Calu3 (cell line): ENCODE results near the gene ELAVL1. TPM values are rescaled to one million over a fixed set of nuclear protein-coding genes. Genes with fewer than 3 reads are reported as not detected.

Experiments
- BruUV-seq: library from RNA; stranded (reverse); fragments of 400-500 nt; replicated peaks from 2 replicates; lab custom pipeline; 2021; lab: Mats Ljungman, UMichigan
- CTCF ChIA-PET: fragments of 300-600 bp; sonication (Branson Sonifier 250); formaldehyde crosslinking; loops from one replicate; lab custom pipeline; 2022; ENCODE audit warnings: antibody characterized with exemption; lab: Charles Lee
- DNase-seq: peaks from one replicate; pipeline ENCODE4 v3.0.0; 2022
- H3K27ac Mint-ChIP-seq: one replicate; pipeline ENCODE4 v1.8.0; 2022; ENCODE audit warnings: mixed read lengths; ENCODE audit not compliant: unreplicated experiment
- H3K27me3 Mint-ChIP-seq: one replicate; pipeline ENCODE4 v1.8.0; 2022; ENCODE audit warnings: mixed read lengths; ENCODE audit not compliant: unreplicated experiment
- H3K36me3 Mint-ChIP-seq: one replicate; pipeline ENCODE4 v1.8.0; 2022; ENCODE audit warnings: mild to moderate bottlenecking, moderate library complexity, mixed read lengths; ENCODE audit not compliant: insufficient read depth, unreplicated experiment
- H3K4me1 Mint-ChIP-seq: one replicate; pipeline ENCODE4 v1.8.0; 2022; ENCODE audit warnings: mild to moderate bottlenecking, low read depth, mixed read lengths; ENCODE audit not compliant: unreplicated experiment
- H3K4me3 Mint-ChIP-seq: one replicate; pipeline ENCODE4 v1.8.0; 2022; ENCODE audit warnings: mild to moderate bottlenecking, low read depth, moderate library complexity, mixed read lengths; ENCODE audit not compliant: unreplicated experiment
- H3K9me3 Mint-ChIP-seq: one replicate; pipeline ENCODE4 v1.8.0; 2022; ENCODE audit warnings: low read depth, mixed read lengths; ENCODE audit not compliant: unreplicated experiment
- intact Hi-C: fragments of 100-400 bp; cut with micrococcal nuclease; formaldehyde crosslinking; loops from one replicate; pipeline ENCODE4 v1.10.0; 2022; ENCODE audit not compliant: unreplicated experiment
- total RNA-seq: library from RNA; stranded (reverse); gene quantifications from 2 replicates; pipeline ENCODE4 v1.2.3, GENCODE V29; 2022
- TF ChIP-seq, protein P1 (sequence below): fragments of 200-600 bp; IDR thresholded peaks from one replicate; pipeline ENCODE4 v1.8.0; 2022; ENCODE audit warnings: antibody characterized with exemption; ENCODE audit not compliant: unreplicated experiment

The ELAVL1 gene
- total RNA-seq, 1 experiment from 2014 or later: 81.2 TPM

DNA sequence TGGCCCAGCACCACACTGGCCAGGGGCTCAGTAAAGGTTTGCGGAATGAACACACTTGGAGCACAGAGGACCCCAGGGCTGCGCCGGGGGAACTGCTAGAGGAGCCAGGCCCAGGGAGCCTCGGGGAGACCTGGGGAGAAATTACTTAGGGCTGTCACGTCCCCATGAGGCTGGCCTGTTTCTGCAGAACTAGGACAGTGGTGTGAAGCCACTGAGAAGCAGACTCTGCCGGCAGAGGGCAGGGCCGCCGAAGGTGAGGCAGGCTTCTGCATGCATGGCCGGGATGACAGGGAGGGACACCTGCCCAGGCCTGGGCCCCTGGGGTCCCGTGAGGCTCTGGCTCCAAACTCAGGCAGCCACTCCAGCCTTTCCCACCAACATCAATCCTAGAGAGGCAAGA is 26.4 kb downstream of the ELAVL1 start:
- no peaks in the 10 kb centered on the region for H3K27me3 Mint-ChIP-seq
- TF ChIP-seq, protein P1, sequence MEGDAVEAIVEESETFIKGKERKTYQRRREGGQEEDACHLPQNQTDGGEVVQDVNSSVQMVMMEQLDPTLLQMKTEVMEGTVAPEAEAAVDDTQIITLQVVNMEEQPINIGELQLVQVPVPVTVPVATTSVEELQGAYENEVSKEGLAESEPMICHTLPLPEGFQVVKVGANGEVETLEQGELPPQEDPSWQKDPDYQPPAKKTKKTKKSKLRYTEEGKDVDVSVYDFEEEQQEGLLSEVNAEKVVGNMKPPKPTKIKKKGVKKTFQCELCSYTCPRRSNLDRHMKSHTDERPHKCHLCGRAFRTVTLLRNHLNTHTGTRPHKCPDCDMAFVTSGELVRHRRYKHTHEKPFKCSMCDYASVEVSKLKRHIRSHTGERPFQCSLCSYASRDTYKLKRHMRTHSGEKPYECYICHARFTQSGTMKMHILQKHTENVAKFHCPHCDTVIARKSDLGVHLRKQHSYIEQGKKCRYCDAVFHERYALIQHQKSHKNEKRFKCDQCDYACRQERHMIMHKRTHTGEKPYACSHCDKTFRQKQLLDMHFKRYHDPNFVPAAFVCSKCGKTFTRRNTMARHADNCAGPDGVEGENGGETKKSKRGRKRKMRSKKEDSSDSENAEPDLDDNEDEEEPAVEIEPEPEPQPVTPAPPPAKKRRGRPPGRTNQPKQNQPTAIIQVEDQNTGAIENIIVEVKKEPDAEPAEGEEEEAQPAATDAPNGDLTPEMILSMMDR: no peak
- CTCF ChIA-PET: no interaction called here
- H3K27ac Mint-ChIP-seq: no peak overlapping the region
- no peaks in the 10 kb centered on the region for H3K4me1 Mint-ChIP-seq
- H3K36me3 Mint-ChIP-seq: peaks cover 19% of the 10 kb centered on the region
- no peak for DNase-seq
- H3K9me3 Mint-ChIP-seq: no peaks in the 10 kb centered on the region
- no TSS peak for BruUV-seq
- H3K4me3 Mint-ChIP-seq: no peak overlapping the region
- intact Hi-C loops: no loop called here

DNA sequence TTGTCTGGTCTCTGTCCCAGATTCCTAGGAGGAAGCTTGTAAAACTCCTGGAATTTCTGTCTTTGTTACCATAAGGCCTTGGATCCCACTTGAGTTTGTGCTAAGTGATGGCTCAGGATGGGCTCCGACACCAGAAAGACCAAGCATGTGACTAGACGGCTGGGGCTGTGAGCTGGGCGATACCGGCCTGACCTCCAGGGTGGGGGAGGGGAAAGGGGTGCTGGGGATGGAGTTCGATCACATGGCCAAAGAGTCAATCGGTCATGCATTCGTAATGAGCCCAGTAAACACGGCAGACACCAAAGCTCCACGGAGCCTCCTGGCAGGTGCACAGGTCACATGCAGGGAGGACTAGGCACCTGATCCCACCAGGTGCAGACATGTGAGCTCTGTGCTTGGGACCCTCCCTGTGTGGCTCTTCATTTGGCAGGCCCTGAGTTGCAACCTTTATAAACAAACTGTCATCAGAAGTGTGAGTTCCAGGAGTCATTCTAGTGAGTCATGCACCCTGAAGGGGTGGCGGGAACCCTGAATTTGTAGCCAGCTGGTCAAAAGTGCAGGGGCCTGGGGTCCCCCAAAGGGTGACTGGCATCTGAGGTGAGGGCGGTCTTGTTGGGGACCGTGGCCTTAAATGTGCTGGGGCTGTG is 27.1 kb downstream of the ELAVL1 start:
- BruUV-seq: no TSS peak
- Mint-ChIP-seq H3K36me3 (peaks cover 13% of the 10 kb centered on the region), H3K4me3 (no peak overlapping the region), H3K27ac (no peak overlapping the region), H3K4me1 (no peaks in the 10 kb centered on the region), H3K27me3 (no peaks in the 10 kb centered on the region), H3K9me3 (no peaks in the 10 kb centered on the region)
- intact Hi-C loops: no loop called here
- DNase-seq: no peak
- CTCF ChIA-PET: no interaction called here
- TF ChIP-seq, protein P1: no peak

DNA sequence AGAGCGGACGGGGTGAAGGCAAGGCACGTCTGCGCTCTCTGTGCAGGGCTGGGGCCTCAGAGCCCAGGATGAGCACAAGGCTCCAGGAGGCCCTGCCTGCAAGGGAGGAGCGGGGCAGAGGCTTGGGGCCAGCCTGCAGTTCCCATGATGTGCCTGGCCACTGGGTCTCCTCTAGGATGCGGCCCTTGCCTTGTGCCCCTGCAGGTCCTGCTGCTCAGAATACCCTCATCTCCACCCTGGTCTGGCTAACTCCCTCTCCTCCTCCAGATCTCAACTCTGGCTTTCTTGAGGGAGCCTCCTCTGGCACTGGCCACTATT is 27.8 kb downstream of the ELAVL1 start:
- no TSS peak for BruUV-seq
- CTCF ChIA-PET: no interaction called here
- peaks cover 13% of the 10 kb centered on the region for H3K36me3 Mint-ChIP-seq
- no peak for DNase-seq
- H3K4me3 Mint-ChIP-seq: no peak overlapping the region
- TF ChIP-seq, protein P1: no peak
- no peaks in the 10 kb centered on the region for H3K9me3 Mint-ChIP-seq
- H3K27me3 Mint-ChIP-seq: no peaks in the 10 kb centered on the region
- intact Hi-C loops: no loop called here
- no peak overlapping the region for H3K27ac Mint-ChIP-seq
- H3K4me1 Mint-ChIP-seq: no peaks in the 10 kb centered on the region

DNA sequence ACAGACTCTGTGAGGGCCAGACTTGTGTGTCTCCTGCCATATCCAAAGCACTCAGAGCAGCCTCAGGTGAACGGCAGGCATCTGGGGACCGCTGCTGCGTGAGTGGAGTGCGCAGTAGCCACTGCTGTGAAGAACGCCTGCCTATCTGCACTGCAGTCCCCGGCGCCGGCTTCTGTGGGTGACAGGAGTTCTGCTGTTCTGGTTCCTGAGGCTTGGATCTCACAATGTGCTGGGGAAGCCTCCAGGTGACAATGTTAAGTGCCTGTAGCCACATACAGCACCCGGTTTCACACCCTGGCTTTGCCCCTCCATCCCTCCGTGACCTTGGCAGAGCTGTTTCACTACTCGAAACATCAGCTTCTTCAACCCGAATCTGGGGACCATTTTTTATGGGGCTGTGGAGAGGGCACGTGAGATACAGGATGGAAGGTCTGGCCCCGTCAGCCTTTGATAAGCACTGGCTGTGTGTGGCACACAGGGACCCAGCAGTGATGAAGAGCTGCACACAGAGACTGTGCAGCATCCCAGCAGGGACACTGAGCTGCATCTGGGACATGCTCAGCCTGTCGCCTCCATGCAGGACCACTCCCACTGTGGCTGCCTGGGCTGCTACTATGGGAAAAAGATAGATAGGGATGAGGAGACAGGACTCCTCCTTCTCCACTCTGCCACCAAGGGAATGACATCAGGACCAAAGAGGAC is 28.3 kb downstream of the ELAVL1 start:
- TF ChIP-seq, protein P1: no peak
- no TSS peak for BruUV-seq
- CTCF ChIA-PET: no interaction called here
- no peak for DNase-seq
- H3K27ac Mint-ChIP-seq: no peak overlapping the region
- H3K4me3 Mint-ChIP-seq: no peak overlapping the region
- no peaks in the 10 kb centered on the region for H3K9me3 Mint-ChIP-seq
- no peaks in the 10 kb centered on the region for H3K27me3 Mint-ChIP-seq
- no peaks in the 10 kb centered on the region for H3K4me1 Mint-ChIP-seq
- H3K36me3 Mint-ChIP-seq: peaks cover 13% of the 10 kb centered on the region
- intact Hi-C loops: no loop called here
